NCI-H748 (cell line): ENCODE data around the gene WFIKKN2.
"Not testable (repeated sequence)": the region's sequence is repeated elsewhere in the genome, so short reads cannot be mapped to it uniquely, and the experiment has no call there.

Experiments
- DNase-seq: peaks from one replicate; lab custom pipeline; 2025; ENCODE audit not compliant: unreplicated experiment; lab: John Stamatoyannopoulos, UW

Gene WFIKKN2

GRCh38 chr17:50871364-50871763 lies 36.0 kb downstream of the WFIKKN2 start:
- no peak for DNase-seq

DNA sequence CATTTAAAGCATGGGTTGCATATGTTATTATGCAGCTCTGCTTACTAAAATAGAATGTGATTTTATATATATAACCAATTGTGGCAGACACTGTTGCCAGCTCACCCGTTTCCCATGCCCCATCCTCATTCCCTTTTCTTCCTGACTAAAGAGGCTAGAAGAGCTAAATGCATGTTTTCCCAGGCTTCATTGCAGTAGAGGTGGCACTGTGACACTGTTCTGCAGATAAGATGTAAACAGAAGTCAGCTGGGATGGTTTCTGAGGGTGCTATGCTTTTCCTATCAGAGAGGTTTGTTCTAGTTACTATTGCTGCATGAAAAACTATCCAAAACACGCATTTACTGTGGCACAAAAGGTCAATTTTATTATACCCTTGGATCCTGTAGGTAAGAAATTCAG lies 36.5 kb downstream of the WFIKKN2 start:
- no peak for DNase-seq

GRCh38 chr17:50872710-50873424 lies 37.5 kb downstream of the WFIKKN2 start:
- DNase-seq, result no peak

GRCh38 chr17:50875074-50875473 lies 39.7 kb downstream of the WFIKKN2 start:
- no peak for DNase-seq

- DNase-seq, result not testable (repeated sequence)
These were observed 41.7 kb downstream of the WFIKKN2 start for GRCh38 chr17:50877042-50877441.

GRCh38 chr17:50877838-50878237 lies 42.5 kb downstream of the WFIKKN2 start:
- DNase-seq, result no peak

- no peak for DNase-seq
These were observed 43.7 kb downstream of the WFIKKN2 start for GRCh38 chr17:50879086-50879485.

- no peak for DNase-seq
These were observed 45.8 kb downstream of the WFIKKN2 start for GRCh38 chr17:50881182-50881581.

- no peak for DNase-seq
These were observed 47.5 kb downstream of the WFIKKN2 start for GRCh38 chr17:50882851-50883250.

DNA sequence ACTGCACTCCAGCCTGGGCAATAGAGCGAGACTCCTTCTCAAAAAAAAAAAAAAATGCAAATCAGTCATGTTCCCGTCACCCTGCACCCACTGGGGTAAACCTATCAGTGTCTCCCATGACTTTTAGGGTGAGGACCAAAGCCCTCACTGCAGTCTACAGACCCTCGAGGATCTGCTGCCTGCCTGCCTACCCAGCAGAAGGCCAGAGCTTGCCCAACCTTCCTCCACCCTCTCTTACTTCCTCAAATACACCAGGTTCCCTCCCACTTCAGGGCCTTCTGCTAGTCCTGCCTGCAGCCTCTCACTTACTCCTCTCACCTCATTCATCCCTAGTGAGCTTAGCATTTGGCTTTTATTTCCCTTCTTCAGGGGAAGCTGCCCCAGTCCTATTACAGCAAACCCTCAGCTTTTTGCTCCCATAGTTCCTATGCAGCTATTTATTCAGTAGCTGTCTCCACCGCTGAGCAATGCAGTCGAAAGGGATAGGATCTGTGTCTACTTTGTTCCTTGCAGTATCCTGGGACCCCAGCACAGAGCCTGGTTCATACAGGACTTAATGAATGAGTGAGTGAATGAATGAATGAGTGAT lies 48.6 kb downstream of the WFIKKN2 start:
- no peak for DNase-seq

- no peak for DNase-seq
These were observed 49.3 kb downstream of the WFIKKN2 start for GRCh38 chr17:50884439-50885311.

GRCh38 chr17:50887705-50888245 lies 52.4 kb downstream of the WFIKKN2 start:
- no peak for DNase-seq

- DNase-seq, result no peak
These were observed 54.2 kb downstream of the WFIKKN2 start for GRCh38 chr17:50889528-50890118.

GRCh38 chr17:50890675-50891516 lies 55.5 kb downstream of the WFIKKN2 start:
- DNase-seq, result no peak

DNA sequence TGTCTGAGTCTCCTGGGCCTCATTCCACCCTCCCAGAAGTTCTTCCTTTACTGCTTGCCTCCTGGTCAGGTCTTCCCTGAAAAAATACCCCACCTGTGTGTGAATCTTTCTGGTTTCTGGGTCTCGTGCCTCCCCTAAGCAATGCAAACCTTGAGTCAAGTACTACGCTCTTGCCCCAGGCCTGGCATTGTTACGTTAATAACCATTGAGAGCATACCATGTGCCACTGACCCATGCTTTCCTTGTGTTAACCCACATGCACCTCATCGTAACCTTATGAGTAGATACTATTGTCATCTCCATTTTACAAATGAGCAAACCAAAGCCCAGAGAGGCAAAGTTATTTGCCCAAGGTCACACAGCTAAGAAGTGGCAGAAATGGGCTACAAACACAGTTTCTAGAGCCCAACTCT lies 56.2 kb downstream of the WFIKKN2 start:
- DNase-seq, result no peak
